HG03565 (cell line): ENCODE data around the gene TBCK.
"Not testable (repeated sequence)": the region's sequence is repeated elsewhere in the genome, so short reads cannot be mapped to it uniquely, and the experiment has no call there.

Experiments used
- ATAC-seq: cut with Tn5 transposase; IDR thresholded peaks from one replicate; pipeline ENCODE4 v1.9.1; 2021; ENCODE audit warnings: mild to moderate bottlenecking, moderate library complexity; ENCODE audit not compliant: unreplicated experiment

TBCK gene

GRCh38 chr4:106238820-106239420, 77.1 kb downstream of the TBCK start:
- peak; percentile 80 for ATAC-seq

GRCh38 chr4:106231931-106232330, 84.1 kb downstream of the TBCK start:
- no peak for ATAC-seq

GRCh38 chr4:106222548-106222947, 93.5 kb downstream of the TBCK start:
- ATAC-seq, result no peak

GRCh38 chr4:106213291-106213690, 102.7 kb downstream of the TBCK start:
- ATAC-seq, result not testable (repeated sequence)

GRCh38 chr4:106210021-106210420, 106.0 kb downstream of the TBCK start:
- ATAC-seq, result no peak

GRCh38 chr4:106208481-106209460, 107.2 kb downstream of the TBCK start:
- ATAC-seq, result no peak

- ATAC-seq, result no peak
Observed at GRCh38 chr4:106201373-106201772, 114.6 kb downstream of the TBCK start.

GRCh38 chr4:106195435-106195950, 120.5 kb downstream of the TBCK start:
- no peak for ATAC-seq

GRCh38 chr4:106194801-106195200, 121.2 kb downstream of the TBCK start:
- no peak for ATAC-seq

- no peak for ATAC-seq
Observed at GRCh38 chr4:106192131-106192530, 123.9 kb downstream of the TBCK start.

GRCh38 chr4:106186201-106186600, 129.8 kb downstream of the TBCK start:
- ATAC-seq, result no peak

- ATAC-seq, result no peak
Observed at GRCh38 chr4:106183551-106183950, 132.5 kb downstream of the TBCK start.

GRCh38 chr4:106172861-106173260, 143.1 kb downstream of the TBCK start:
- ATAC-seq, result no peak

GRCh38 chr4:106165351-106166010, 150.5 kb downstream of the TBCK start:
- ATAC-seq, result no peak

GRCh38 chr4:106162278-106162677, 153.7 kb downstream of the TBCK start:
- no peak for ATAC-seq

GRCh38 chr4:106160560-106160959, 155.4 kb downstream of the TBCK start:
- no peak for ATAC-seq

GRCh38 chr4:106149911-106150310, 166.1 kb downstream of the TBCK start:
- no peak for ATAC-seq

GRCh38 chr4:106149026-106149425, 167.0 kb downstream of the TBCK start:
- ATAC-seq, result no peak

GRCh38 chr4:106142616-106143127, 173.3 kb downstream of the TBCK start:
- no peak for ATAC-seq

GRCh38 chr4:106140601-106141000, 175.4 kb downstream of the TBCK start:
- ATAC-seq, result no peak

- ATAC-seq, result no peak
Observed at GRCh38 chr4:106136777-106137331, 179.2 kb downstream of the TBCK start.
